GM18870 (cell line): ENCODE results near the gene CDH13.

Experiments used
- ATAC-seq: cut with Tn5 transposase; IDR thresholded peaks from one replicate; pipeline ENCODE4 v1.9.1; 2021; ENCODE audit warnings: moderate library complexity; ENCODE audit not compliant: unreplicated experiment

Gene CDH13

DNA sequence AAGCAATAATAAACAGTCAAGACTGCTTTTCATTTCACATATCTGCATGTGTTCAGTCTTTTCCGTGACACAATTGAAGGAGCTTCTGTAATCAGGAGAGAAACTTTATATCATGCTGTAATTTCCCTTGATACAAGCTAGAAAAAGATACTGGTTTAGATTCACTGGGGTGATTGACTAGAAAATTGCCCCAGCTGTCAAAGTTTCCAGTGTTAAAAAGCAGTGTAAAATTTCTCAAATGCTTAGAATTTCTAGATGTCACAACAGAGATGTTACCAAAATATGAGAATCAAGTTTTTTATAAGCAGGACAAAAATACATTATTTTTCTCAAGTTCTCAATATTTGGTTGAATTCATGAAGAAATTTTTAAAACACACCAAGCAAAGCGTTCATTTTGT, 888.6 kb downstream of the CDH13 start:
- no peak for ATAC-seq

DNA sequence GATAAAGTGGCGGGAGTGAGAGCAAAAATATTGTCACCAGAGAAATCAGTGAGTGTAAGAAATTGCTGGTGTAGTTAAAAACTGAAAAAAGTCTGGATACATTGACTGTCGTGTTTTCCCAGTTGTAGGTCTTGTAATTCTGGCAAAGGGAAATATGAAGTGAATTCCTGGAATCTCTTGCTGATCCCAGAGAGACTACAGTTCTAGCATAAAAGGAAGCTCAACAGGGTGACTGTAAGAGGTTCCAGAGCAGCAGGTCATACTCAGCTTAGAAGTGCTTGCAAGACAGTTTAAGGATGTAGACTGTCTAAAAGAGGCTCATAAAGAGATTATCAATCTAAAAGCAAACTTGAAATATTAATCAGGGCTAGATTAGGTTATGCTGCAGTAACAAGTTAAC, 890.2 kb downstream of the CDH13 start:
- ATAC-seq: no peak

DNA sequence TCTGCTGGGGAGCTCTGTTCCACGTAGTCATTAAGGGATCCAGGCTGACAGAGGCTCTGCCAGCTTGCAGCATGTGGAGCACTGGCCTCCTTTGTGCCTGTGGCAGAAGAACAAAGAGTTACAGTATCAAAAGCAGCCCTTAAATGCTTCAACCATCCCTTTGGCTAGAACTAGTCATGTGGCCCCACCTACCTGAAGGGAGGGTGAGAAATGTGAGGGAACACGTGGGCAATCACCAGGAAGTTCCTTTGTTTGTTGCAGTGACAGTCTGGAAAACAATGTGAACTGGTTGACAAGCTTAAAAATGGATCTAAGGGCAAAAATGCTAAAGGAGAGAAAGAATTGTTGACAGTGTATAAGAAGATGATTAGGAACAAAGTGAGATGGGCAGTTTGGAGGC, 890.6 kb downstream of the CDH13 start:
- ATAC-seq: no peak

DNA sequence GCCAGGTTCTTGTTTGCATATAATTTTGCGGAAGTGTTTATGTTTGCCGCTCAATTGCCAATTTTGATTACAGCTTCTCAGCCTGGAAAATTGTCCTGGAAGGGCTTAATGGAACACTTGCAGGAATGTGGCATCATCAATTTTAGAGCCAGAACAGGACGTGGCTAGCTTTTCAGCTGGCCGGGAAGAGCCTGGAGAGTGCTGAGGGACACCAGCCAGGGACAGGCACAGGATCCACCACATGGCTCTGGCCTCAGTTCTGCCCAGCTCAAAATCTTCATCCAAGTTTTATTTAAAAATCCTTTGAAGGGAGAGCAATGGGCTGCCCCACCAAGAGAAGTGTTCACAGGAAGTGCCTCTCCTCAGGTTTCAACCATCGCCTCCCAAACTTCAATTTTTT, 893.8 kb downstream of the CDH13 start:
- ATAC-seq: no peak

DNA sequence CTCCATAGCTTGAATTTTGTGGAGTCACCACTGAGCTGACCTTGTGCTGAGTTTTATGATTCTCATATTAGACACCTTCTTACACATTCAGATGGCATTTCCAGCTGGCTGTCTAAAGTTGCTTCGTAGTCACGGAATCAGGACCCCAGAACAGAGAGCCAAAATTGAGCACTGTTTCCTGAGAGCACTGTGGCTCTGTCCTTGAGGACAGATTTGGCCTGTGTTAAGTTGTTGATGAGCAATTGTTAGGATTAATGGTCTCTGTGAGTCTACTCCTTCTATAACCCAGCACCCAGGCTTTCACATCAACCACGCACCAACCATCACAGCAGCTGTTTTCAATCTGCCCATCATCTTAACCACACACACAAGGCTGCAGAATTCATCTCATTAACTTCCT, 903.5 kb downstream of the CDH13 start:
- no peak for ATAC-seq

DNA sequence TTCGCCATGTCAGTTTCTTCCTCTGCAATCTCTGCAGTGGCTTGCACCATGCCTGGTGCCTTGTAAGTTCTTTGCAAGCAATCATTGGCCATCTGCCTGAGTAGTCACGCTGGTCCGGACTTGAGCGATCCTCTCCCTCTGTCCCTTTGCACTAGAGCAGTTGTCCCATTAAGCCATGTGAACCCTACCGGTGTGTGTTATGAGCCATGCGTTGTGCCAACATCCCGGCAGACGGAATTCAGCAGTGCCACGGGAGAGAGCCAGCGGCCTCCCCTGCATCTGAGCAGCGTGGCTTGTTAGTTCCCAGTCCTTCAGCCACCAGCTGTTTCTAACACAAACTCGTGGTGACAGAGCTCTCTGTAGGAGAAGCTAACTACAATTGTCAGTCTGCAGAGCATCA, 905.9 kb downstream of the CDH13 start:
- ATAC-seq: no peak

DNA sequence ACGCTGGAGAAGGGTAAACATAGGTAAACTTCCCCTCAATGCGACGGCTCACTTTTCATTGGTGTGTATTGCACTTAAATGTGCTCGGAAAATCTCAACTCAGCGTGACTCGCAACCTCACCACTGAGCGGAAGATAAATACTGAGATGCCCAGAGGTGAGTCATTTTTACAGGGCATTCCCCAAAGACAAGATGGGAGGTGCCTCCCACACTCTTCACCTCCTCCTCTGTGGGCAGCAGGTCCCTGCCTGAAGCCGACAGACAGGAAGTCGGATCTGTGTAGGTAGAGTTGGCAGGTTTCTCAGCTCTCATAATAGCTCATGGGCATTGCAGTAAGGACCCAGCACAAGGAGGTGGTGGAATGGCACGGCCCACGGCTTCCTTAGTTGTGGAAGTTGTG, 906.4 kb downstream of the CDH13 start:
- ATAC-seq: no peak

DNA sequence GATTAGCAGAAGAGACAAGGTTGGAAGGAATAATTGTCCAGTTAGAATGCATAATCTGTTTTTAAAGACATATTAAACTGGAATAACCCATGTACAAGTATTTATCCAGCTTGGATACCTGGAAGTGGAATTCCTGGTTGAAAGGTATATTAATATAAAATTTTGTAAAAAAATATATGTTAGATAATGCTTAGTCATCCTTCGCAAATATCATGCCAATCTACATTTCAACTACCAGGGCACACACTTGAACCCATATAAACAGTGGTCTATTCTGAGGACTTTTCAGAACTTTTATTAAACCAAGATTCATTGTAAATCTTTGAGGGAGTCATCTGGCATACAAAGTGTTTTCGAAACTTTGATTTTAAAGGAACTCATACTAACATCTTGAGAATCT, 911.9 kb downstream of the CDH13 start:
- no peak for ATAC-seq

DNA sequence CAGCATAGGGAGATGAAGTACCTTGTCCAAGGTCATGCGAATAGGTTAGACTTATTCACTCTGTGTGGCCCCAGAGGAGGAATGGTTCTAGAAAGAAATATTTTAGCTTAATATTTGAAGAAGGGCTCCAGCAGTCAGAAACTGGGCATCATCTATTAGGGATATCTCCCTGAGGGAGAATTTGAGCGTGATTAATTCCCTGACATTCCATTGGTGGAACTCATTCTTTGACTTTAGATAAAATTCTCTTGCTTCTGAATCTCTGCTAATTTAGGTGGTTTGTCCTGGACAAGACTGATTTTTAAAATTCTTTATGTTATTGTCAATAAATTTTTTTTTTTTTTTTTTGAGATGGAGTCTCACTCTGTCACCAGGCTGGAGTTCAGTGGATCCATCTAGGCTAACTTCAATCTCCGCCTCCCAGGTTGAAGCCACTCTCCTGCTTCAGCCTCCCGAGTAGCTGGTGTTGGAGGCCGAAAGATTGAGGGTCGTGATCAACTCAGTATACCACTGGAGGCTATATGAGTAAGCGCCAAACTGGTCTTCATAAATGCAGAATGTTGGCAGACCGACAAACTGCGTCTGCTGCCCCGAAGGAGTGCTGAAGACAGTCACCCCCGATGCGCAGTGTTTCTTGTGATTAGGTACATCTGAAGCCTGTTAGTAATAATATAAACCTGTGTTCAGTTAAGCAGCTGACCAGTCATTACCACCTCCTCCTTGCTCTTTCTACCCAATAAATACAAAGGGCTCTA, 913.1 kb downstream of the CDH13 start:
- no peak for ATAC-seq

DNA sequence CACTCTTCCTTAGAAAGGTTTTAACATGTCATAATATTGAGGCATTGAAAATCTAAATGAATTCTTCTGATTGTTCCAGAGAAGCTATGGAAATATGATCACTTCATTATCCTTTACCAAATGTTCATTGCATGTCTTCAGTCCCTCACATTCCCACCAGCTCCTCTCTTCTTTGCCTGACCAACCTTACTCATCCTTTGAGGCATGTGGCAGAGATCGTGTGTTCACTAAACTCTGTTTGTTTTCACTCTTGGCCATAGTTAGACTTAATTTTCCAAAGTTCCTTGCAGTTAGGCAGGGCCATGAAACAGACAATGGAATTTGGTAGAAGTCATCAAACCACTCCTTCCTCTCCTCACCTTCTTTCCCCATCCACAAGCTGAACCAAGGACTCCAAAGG, 914.5 kb downstream of the CDH13 start:
- no peak for ATAC-seq

DNA sequence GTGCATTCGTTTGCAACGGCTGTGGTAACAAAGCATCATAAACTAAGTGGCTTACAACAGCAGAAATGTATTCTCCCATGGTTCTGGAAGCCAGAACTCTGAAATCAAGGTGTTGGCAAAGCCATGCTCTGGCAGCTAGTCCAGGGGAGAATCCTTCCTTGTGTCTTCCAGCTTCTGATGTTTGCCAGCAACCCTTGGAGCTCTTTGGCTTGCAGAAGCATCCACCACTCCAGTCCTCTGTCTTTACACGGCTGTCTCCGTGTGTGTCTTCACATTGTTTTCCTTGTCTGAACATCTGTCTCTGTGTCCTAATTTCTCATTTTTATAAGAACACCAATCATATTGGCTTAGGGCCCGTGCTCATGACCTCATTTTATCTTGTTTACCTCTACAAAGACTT, 915.7 kb downstream of the CDH13 start:
- ATAC-seq: no peak

DNA sequence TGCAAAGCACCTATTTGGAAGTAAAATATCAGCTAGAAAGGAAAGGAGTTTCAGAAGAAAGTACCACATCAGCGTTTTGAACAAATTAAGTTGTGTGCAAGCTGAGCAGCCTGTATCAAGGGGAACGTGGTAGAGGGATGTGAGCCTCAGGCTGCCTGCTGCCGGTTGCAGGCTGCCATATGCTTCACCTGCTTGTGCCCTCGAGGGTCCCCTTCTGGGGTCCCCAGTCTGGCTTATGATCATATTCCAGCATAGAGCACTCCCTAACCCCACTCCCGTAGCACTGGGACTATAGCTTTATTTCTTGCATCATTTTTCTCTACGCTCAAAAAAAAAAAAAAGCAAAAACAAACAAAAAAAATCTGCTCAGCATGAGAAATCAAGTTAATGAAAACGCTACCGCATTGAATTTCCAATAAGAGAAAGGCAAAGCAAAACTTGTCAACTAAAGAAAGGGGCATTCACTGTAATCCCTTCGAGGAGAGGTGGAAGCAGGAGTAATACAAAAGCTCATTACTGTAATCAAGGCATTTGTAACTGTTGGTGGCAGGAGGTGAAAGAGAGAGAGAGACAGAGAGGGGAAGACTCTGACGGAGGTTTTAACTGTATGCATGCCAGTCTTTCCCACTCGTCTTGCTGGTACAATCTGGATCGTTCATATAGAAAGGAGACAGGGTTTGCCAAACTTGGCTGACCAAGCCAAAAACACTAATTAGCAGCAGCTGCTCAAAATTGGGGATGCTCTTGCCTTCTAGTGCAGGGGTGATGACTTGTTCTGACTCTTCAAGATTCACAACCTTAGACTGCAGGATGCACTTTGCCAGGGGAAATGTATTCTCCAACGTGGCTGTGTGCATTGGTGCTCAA, 922.8 kb downstream of the CDH13 start:
- ATAC-seq: no peak

DNA sequence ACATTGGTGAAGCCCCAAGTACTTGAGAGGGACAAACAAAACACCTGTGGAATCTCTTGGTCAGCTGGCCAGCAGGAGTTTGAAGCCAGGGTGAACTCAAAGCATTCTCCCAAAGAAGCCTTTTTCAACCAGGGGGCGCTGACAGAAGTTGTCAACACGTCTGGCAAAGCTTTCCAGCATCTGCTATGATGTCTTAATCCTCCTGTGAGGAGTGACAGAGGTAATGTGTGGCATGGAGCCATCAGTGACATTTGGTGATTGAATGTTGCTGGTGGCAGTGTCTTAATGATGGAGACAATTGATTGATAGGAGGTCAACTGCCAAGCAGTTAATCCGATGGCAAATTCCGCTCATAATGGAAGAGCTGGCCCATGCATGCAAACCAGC, 923.4 kb downstream of the CDH13 start:
- ATAC-seq: no peak

DNA sequence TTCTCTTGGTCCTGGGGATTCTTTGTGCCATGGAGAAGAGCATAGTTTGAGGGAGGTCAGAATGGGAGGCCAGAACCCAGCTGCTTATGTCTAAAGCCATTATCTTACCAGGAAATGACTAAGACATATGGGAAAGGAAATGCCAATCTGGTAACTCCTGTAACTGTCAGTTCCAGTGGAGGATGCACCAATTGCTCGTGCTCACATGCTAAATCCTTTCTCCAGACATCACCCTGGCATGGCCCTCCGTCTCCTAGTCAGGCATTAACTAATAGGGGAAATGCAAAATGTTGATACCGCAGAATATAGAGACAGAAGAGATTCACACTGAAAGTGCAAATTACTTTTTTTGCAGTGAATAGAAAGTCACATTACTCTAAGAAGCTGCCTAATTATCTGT, 925.5 kb downstream of the CDH13 start:
- ATAC-seq: no peak

DNA sequence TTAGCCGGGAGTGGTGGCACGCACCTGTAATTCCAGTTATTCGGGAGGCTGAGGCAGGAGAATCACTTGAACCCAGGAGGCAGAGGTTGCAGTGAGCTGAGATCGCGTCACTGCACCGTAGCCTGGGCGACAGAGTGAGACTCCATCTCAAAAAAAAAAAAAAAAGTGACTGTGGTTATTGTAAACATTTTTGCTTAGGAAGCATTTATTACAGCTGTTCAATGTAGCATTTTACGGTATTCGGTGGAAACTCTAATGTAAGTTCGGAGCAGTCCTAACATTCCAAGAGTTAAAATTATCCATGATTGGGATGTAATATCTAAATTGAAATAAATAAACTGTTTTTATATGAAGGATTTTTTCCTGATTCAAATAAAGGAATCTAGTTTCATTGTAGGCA, 926.2 kb downstream of the CDH13 start:
- no peak for ATAC-seq

DNA sequence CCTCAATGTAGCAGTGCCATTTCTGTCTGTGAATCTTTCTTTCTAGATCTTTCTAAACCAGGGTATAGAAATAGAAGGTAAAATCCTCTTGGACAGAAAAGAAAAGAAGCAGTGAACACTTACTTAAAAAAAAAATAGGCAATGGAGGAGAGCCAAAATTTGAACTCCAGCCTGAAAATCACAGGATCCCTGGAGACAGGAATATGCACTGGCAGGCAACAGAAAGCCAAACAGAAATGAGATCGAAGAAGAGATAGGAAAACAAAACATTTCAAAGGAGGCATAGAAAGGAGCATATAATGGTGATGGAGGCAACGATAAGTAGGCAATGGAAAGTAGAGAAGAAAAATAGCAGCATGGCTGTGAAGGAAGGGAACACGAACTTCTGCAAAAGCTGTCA, 927.3 kb downstream of the CDH13 start:
- no peak for ATAC-seq

DNA sequence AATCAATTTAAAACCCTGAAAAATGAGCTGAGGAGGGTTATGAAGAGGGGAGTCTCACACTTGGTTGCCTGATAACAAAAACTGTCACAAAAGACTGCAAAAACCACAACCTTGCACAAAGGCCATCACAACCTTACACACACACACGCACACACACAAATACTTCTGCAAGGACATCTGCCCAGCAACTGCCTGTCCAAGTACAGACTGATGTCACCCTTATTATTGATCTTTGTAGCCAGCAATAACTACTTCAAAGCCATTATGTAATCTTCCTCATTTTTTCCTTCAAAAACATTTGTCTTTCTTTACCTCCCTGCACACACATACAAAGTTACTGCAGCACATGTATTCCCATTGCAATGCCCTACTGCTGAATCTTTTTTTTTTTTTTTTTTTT, 927.8 kb downstream of the CDH13 start:
- ATAC-seq: no peak

DNA sequence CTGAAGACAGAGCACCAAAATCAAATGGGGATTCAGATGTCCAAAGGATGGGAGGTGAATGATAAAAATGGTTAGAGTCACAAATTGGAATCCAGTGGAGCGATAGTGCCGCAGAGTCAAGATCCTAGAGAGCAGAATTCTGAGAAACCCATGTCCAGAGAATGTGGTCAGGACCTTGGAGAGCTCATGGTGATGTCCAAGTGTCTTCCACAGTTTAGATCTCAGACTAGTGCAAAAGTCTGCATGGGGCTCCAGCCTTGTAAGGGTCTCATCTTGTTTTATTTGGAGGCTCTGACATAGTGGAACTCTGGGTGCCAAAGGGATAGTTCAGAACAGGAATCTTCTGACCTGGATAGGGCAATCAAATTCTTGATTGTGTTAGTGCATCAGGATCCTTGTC, 935.1 kb downstream of the CDH13 start:
- ATAC-seq: no peak

DNA sequence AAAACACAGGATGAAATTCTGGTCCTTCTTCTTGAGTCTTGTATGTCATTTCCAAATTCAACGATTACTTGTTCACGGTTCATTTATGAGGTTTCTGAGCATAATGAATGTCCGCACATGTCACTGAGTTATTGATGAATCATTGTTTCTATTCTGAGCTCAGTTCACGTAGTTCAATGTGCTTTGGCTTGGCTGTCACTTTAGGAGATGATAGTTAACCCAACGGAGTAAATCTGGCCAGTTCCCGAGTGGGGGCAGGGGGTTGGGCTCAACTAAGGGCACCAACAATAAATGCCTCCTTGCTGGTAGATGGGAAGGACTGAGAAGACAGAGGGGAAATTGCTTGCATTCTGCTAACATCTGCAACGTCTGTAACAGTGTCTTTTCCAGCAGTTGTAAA, 941.6 kb downstream of the CDH13 start:
- ATAC-seq: no peak

DNA sequence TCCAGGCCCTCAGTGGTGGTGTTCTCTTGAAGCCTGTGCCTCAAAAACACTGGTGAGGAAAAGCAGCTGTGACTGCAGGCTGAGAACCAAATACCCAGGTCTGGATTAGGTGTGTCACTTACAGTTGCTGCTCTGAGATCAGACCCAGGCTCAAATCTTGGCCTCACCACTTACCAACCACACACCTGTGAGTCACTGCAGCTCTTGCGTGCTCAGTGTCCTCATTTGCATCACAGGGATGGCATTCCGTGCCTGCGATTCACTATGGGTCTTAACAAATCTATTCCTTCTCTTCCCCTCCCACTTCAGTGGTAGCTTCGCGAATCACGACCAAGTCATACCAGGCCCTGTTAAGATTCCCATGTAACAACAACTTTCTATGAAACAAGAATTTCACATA, 947.6 kb downstream of the CDH13 start:
- no peak for ATAC-seq

DNA sequence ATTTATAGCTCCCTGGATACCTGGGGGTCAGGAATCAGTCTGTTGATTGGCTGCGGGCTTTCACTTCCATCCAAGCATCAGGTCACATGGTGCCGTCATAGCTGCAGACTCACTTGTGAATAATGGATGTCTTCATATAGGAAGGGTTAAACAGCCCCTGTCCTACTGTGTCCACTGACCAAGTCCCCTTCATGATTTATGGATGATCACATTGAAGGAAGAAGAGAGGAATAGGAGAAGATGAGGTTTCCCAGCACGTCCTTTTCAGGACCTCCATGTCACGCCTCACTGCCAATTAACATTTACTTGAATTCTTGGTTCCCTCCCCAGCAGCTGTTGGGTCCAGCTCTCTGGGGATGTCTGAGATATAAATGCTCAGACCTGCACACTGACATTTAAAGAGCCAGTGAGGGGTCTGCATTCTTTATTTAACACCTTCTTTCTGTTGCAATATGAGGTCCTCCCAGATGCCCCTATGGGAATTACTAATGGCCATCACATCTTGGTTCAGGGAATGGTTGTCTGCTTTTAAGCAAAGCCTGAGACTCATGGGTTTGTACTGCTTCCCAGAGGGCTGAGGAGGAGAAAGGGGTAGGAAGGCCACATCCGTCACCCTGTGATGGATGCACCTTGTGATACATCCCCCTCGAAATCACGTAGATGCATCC, 950.4 kb downstream of the CDH13 start:
- no peak for ATAC-seq

DNA sequence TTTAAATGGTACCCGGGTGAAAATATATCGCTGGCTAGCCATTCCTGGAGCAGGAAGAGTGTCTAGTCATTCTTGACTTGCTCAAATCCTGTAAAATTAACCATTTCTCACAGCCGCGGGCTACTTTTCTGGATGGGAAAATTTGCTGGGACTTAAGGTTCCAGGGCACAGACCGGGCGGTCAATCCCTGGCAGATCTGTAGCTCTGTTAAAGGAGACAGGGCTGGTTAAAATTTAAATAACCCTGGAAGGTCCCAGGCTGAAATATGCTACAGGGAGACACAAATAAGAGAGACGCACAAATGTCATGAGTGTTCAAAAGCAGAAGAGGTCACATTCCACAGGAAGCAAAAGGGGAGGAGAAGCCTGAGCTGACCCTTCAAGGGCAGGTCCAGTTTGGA, 951.4 kb downstream of the CDH13 start:
- ATAC-seq: no peak
